Activated T-helper 1 cell treated with anti-CD3 and anti-CD28 coated beads, Interleukin-2, amount 50 U/mL, for 16 hours (primary cell): ENCODE data around the gene KIAA2012.

Source experiments
- DNase-seq, 2 donors: peaks; one replicate each; pipeline ENCODE4 v3.0.0-alpha.2; 2020; ENCODE audit warnings: low read depth in 1 of 2, low spot score in 1 of 2

The KIAA2012 gene

DNA sequence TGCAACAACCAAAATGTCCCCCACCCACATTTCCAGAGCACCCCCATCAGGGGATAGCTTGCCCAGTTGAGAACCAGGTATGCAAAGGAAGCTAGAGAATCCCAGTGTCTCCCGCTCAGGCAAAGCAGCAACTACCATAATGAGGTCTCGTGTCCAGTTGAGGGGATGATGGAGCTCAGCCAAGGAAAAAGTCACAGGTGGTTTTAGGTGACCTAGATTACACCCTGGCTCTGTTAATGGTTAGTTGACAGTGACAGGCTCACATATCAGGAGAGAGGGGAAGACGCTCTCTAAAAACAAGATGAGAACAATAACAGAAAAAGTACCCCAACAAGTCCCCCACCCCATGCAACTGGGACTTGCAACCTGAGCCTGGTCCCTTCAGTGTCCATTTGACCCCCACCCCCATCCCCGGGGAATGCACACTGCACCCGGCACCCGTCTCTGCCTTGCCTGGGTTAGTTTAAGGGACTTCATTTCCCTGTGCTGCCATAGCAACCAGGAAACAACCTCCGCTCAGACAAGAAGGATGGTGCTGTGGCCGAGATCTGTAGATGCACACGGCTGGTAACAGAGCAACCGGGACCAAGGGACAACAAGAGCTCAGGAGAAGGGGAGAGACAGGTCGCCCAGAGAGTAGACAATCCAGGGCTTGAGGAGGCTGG, at the start of gene KIAA2012:
TSS of gene KIAA2012 (plus strand) at position 519 of the 665 bp plus-strand sequence. CDS start 373 bp downstream, outside the sequence.
- DNase-seq = no peak

DNA sequence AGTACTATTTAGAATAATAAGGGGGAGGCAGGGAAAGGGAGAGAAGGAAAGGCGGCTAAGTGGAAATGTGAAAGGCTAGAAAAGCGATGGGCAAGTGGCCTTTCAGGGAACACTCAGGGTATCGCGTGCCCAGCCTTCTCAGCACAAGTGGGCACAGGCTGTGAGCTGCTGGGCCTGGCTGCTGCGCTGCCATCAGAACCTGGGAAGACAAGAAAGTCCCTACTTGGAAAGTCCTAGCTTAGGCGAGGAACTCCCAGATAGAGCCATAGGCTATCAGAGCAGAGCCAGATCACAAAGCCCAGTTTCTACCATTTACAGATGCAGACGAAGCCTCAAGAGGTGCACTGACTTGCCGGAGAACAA, 49.2 kb upstream of the KIAA2012 start:
- DNase-seq = no peak

DNA sequence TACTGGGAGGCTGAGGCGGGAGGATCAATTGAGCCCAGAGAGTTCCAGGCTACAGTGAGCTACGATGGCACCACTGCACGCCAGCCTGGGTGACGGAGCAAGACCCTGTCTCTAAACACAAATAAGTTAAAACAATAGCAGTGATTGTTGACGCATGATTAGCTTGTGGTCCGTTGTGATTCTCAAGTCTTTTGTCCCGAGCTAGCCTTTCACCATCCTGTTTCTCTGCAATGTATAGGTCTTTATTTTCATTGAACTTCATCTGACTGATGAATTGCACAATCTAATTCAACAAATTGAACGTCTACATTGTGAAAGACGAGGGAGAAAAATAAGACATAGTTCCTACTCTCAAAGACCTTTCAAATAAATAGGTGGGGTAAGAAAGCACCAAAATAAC, 48.2 kb upstream of the KIAA2012 start:
- DNase-seq = no peak

DNA sequence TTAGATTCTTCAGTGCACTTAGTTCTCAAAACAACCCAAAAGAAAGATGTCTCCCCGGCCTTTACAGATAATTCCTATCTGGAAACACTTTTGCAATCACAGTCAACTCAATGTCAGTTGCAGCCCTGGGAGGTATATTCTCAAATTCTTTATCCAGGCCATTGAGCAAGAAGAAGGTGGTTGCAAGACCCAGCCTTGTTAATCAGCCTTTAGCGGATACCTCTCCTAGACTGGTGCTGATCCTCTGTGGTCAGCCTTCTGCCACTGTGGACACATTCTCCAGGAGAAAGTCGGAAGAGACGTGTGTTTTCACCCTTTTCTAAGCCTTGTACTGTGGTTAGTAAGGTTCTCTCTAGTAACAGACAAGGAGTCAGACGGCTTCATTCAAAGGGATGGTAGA, 47.2 kb upstream of the KIAA2012 start:
- DNase-seq = no peak

DNA sequence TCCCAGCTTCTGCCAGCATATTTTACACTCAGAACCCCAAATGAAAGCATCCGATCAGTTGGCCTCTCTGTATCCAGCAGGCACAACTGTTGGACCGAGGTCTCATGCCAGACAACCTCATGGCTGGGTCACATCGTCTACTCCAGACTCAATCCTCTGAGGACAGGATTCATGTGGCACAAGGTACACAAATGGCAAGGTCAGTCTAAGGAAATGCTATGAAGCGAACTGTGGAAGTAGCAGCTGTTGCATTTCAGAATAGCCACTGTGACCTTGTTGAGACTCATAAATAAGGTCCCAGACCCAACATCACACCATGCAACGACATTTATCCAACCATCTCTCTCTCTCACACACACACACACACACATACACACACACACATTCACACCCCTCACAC, 46.5 kb upstream of the KIAA2012 start:
- DNase-seq = no peak

DNA sequence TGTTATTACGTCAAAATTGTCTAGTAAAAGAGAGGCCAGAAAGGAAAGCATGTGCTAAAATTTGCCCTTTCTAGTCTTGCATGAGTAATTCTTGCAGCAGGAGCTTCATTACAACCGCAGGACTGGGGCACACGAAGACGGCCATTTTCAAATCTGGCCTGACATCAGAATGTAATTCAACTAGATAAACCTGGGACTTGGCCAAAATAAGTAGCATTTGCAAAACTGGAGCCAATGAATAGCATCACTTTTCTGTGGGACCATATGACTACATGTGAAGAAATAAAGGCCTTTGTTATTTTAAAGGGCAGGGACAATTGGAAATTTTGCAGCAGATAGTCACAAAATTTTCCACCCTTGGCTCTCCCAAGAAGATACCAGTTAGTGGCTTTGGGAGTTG, 42.4 kb upstream of the KIAA2012 start:
- no peak for DNase-seq

DNA sequence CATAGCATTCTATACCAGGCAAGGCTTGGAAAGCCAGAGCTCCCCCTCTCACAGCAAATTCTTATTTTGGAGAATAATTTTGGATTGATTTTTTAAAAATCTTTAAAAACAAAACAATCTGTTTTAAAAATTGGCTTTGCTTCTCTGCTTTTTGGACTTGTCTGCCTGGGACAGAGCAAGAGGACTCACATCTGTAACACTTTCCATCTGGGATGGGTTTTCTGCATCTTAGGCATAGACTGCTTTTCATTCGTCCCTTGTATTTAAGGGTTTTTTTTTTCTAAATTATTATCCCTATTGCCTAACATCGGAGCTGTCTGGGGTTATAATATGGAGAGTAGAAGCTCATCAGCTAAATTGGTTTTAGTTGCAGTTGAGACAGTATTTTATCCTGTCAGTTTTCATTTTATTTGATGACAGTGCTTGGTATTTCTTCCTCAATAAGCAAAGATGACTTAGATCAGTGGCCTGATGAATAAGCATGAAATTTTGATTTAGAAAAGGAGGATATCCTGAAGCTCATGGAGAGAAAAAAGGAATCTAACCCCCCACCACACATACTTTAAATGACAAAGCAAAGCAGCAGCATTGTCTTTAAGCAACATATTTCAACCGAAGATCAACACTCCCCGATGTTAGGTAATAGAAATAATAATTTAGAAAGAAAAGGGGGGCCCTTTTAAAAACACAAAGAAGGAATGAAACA, 41.7 kb upstream of the KIAA2012 start:
- DNase-seq = no peak

DNA sequence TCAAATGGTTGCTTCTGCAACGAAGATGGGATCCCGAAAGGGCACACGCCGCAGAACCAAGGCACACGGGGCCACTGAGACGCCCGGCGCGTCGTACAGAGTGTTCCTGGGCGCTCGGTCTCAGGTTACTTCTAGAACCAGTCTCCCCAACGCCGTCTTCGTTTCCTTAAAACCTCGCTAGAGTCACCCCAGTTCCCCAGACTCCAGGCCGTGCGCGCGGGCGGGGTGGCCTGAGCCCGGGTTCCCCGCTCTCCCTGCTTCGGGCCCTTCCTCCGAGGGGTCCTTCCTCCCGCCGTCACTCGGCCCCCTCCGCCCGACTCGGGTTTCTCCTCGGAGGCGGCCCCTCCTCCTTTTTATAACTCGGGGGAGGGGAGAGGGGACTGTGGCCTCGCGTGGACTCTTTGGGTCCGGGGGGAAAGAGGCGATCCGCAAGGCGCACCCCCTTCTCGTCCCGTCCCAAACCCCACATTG, 40.2 kb upstream of the KIAA2012 start:
- DNase-seq = peak in 1 of 2 donors; percentile 11

DNA sequence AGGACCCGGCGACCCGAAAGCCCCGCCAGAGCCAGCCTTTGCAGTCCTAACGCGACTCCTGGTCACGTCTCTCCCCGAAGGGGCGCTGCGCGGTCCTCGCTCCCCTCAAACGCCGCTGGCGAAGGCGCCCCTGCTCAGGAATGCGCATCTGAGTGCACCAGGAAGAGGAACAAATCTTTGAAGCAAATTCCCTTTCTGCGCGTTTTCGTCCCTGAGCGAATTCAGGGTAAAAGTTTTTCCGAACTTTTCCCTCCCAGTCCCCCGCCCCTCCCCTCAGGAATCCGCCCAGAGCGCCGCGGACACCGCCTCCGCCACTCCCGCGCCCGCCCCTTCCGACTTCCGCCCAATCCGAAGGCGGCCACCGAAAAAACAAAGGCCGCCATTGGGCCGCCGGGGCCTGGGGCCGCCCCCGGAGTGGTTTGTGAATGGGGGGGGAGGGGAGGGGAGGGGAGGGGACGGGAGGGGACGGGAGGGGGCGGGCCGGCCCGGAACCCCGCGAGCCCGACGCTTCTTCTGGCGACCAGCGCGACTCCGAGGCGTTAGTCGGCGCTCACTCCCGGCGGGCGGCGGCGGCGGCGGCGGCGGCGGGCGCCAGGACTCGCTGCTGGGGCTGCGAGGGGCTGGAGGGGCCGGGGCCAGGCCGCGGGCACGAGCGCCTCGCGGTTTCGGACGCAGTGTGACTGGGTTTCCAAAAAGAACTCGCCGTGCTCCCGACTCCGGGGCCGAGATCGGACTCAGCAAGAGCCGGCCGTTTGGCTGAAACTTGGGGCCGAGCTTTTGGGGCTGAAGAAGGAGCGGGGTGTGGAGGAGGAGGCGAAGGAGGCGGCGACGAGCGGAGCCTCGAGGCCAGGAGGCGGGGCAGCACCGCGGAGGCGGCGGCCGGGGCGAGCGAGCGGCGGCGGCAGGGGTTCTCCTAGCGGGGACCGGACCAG, 39.5 kb upstream of the KIAA2012 start, which contains the start of gene FZD7:
TSS of gene FZD7 (plus strand) at position 539 of the 932 bp plus-strand sequence. CDS start 793 bp downstream, outside the sequence.
- DNase-seq = peak; percentile 72 to 76

DNA sequence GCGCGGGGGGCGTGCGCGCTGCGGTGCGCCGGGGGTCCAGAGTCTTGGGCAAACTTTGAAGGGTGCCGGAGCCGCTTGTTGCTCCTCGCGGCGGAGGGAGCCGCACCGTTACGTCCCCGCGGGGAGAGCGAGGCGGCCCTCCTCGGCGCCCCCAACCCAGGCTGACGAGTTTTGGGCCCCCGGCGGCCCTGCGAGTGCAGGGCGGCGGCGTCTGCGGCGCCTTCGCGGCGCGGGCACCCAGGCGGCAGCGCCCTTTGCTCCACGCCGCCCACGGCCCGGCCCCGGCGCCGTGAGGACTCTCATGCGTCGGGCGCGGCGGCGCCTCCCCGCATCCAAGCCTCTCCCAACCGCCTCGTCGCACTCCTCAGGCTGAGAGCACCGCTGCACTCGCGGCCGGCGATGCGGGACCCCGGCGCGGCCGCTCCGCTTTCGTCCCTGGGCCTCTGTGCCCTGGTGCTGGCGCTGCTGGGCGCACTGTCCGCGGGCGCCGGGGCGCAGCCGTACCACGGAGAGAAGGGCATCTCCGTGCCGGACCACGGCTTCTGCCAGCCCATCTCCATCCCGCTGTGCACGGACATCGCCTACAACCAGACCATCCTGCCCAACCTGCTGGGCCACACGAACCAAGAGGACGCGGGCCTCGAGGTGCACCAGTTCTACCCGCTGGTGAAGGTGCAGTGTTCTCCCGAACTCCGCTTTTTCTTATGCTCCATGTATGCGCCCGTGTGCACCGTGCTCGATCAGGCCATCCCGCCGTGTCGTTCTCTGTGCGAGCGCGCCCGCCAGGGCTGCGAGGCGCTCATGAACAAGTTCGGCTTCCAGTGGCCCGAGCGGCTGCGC, 38.6 kb upstream of the KIAA2012 start:
- no peak for DNase-seq

DNA sequence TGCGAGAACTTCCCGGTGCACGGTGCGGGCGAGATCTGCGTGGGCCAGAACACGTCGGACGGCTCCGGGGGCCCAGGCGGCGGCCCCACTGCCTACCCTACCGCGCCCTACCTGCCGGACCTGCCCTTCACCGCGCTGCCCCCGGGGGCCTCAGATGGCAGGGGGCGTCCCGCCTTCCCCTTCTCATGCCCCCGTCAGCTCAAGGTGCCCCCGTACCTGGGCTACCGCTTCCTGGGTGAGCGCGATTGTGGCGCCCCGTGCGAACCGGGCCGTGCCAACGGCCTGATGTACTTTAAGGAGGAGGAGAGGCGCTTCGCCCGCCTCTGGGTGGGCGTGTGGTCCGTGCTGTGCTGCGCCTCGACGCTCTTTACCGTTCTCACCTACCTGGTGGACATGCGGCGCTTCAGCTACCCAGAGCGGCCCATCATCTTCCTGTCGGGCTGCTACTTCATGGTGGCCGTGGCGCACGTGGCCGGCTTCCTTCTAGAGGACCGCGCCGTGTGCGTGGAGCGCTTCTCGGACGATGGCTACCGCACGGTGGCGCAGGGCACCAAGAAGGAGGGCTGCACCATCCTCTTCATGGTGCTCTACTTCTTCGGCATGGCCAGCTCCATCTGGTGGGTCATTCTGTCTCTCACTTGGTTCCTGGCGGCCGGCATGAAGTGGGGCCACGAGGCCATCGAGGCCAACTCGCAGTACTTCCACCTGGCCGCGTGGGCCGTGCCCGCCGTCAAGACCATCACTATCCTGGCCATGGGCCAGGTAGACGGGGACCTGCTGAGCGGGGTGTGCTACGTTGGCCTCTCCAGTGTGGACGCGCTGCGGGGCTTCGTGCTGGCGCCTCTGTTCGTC, 37.7 kb upstream of the KIAA2012 start:
- DNase-seq = no peak

DNA sequence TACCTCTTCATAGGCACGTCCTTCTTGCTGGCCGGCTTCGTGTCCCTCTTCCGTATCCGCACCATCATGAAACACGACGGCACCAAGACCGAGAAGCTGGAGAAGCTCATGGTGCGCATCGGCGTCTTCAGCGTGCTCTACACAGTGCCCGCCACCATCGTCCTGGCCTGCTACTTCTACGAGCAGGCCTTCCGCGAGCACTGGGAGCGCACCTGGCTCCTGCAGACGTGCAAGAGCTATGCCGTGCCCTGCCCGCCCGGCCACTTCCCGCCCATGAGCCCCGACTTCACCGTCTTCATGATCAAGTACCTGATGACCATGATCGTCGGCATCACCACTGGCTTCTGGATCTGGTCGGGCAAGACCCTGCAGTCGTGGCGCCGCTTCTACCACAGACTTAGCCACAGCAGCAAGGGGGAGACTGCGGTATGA, 37.1 kb upstream of the KIAA2012 start:
- DNase-seq = no peak

DNA sequence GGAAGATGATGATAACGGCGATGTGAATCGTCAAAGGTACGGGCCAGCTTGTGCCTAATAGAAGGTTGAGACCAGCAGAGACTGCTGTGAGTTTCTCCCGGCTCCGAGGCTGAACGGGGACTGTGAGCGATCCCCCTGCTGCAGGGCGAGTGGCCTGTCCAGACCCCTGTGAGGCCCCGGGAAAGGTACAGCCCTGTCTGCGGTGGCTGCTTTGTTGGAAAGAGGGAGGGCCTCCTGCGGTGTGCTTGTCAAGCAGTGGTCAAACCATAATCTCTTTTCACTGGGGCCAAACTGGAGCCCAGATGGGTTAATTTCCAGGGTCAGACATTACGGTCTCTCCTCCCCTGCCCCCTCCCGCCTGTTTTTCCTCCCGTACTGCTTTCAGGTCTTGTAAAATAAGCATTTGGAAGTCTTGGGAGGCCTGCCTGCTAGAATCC, 36.4 kb upstream of the KIAA2012 start:
- no peak for DNase-seq

DNA sequence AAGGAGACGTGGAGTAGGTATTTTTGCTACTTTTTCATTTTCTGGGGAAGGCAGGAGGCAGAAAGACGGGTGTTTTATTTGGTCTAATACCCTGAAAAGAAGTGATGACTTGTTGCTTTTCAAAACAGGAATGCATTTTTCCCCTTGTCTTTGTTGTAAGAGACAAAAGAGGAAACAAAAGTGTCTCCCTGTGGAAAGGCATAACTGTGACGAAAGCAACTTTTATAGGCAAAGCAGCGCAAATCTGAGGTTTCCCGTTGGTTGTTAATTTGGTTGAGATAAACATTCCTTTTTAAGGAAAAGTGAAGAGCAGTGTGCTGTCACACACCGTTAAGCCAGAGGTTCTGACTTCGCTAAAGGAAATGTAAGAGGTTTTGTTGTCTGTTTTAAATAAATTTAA, 36.0 kb upstream of the KIAA2012 start:
- DNase-seq = no peak

DNA sequence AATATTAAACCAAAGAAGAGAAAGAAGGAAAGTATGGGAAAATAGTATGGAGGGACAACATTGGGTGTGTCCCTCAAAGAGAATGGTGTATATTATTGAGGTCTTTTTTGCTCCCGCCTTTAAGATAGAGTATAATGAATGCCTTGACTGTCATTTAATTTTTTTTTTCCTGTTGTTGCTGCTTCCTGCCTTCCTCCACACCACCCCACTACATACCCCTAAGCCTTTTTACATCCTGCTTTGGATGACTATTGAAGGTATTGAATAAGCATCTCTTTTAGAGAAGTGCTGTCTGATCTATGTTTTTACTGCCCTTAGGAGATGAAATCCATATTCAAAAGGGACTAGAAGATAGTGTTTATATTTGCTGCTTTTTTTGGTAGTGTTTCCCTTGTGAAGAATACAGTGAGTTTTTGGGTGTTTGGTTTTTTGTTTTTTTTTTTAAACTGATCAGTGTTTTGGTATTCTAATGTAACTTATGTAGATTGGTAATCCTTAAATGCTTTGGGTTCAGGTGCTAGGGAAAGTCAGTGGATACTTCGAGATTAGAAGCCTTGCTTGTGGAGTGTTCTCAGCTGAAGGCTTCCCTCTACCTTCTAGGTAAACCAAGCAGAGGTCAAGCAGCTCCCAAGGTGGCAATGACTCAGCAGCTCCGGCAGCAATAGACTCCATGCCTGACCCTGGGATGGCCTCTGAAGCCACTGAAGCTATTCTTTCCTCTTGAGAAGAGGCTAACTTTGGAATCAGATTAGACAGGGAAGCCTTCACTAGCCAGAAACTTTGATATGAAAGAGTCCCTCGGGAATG, 34.4 kb upstream of the KIAA2012 start:
- DNase-seq = no peak

DNA sequence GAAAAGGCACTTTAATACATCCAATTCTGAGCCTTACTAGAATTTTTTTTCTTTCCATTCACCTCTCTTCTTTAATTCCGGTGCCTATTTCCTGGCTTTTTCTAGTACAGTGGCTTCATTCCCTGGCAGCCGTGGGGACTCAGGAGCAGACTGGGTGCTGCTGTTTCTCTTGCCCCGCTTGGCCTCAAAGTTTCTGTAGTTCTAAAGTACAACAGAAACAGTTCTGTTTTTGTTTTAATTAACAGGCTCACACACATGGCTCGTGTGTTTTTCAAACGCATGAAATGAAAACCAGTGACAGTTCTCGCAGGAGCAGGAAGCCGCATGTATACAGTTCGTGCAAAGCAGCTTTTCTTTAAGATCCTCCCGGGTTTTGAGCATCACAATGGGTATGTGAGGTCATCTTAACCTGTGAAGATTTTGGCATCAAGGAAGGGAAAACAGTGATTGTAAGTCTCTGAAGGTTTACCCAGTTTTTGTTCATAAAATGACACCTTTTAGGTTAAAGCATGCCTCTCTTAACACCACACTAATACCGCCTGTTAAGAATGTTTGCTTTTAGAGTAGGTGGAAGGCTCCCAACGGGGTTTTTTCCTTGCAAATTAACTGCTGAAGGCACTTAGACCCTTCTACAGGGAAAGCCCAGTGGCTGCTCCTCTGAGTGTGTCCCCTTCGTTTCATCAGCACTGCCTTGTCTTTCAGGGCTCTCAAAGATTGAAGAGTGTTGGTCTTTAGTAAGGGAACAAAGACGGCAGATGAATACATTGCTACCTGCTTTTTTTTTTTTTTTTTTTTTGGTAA, 33.6 kb upstream of the KIAA2012 start:
- no peak for DNase-seq

DNA sequence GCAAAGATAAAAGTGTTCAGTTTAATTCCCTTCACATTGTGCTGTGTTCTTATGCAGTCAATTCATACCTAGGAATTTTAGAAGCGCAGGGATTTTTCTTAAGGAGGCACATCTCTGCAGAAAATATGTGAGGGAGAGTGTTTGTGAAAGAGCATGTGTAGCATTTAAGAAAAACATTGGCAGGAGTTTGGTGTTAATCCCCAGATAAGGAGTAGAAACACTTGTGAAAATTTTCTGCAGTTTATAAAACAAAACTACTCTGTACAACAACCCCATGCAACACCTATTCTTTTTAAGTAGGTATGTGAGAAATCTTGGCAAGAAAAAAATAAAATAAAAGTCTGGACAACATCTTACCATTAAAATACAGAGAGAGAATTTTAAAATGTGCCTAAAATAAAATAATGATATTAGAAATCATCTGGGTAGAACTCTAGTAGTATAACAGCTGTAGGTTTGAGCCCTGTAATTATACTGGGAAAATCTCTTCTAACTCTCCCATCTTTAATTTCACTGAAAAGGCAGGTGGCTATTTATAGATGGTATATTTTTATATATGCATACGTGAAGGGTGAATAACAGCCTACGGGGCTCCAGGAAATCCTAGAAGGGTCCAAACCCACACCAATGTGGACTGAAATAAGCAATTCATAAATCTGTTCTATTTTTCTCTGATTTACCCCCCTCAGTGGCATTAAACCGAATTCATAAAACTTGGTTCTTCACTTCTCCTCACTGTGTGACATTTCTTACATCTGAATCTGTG, 32.8 kb upstream of the KIAA2012 start:
- no peak for DNase-seq
